Chondrocyte (in vitro differentiated cells): ENCODE data around the gene EFNA2. TPM values are rescaled to one million over a fixed set of nuclear protein-coding genes. Genes with fewer than 3 reads are reported as not detected.

Experiments
- DNase-seq: peaks from one replicate; pipeline ENCODE4 v3.0.0; 2021; ENCODE audit warnings: mixed read lengths, low spot score
- H3K27ac Mint-ChIP-seq: one replicate; pipeline ENCODE4 v1.8.0; 2021; ENCODE audit warnings: mild to moderate bottlenecking, moderate library complexity, mixed read lengths; ENCODE audit not compliant: unreplicated experiment
- H3K27me3 Mint-ChIP-seq: 2 replicates; pipeline ENCODE4 v1.8.0; 2021; ENCODE audit warnings: low read depth, mixed read lengths
- H3K36me3 Mint-ChIP-seq: 2 replicates; pipeline ENCODE4 v1.8.0; 2021; ENCODE audit warnings: low read depth, mixed read lengths
- H3K4me1 Mint-ChIP-seq: 2 replicates; pipeline ENCODE4 v1.8.0; 2021; ENCODE audit warnings: low read depth, mild to moderate bottlenecking, mixed read lengths
- H3K4me3 Mint-ChIP-seq: one replicate; pipeline ENCODE4 v1.8.0; 2021; ENCODE audit warnings: mild to moderate bottlenecking, moderate library complexity, mixed read lengths; ENCODE audit not compliant: unreplicated experiment
- H3K9me3 Mint-ChIP-seq: 2 replicates; pipeline ENCODE4 v1.8.0; 2021; ENCODE audit warnings: low read depth, mixed read lengths
- CTCF ChIP-seq: fragments of 200-600 bp; sonication (generic); IDR thresholded peaks from 2 replicates; pipeline ENCODE4 v1.5.0; 2021; ENCODE audit warnings: antibody characterized with exemption, mild to moderate bottlenecking, moderate library complexity
- total RNA-seq: library from RNA; stranded (reverse); gene quantifications from 3 replicates; pipeline ENCODE4 v1.2.1, GENCODE V29; 2021

EFNA2 gene
- total RNA-seq, 1 donor from 2014 or later = 7.0 TPM

- no peak for DNase-seq
- no peak for TF ChIP-seq CTCF
- H3K9me3 Mint-ChIP-seq = no peaks in the 10 kb centered on the region
- H3K27me3 Mint-ChIP-seq = no peaks in the 10 kb centered on the region
- H3K4me1 Mint-ChIP-seq = peaks cover 49% of the 10 kb centered on the region
- peak overlapping the region; percentile 89 for H3K27ac Mint-ChIP-seq
- peak overlapping the region; percentile 66 for H3K4me3 Mint-ChIP-seq
- H3K36me3 Mint-ChIP-seq = peaks cover 28% of the 10 kb centered on the region
These were observed 32.1 kb upstream of the EFNA2 start for GRCh38 chr19:1253514-1254080.

- Mint-ChIP-seq H3K27ac (no peak overlapping the region), H3K9me3 (no peaks in the 10 kb centered on the region), H3K36me3 (peaks cover 28% of the 10 kb centered on the region), H3K4me1 (peaks cover 54% of the 10 kb centered on the region), H3K4me3 (no peak overlapping the region), H3K27me3 (no peaks in the 10 kb centered on the region)
- no peak for TF ChIP-seq CTCF
- DNase-seq = no peak
These were observed 31.6 kb upstream of the EFNA2 start for GRCh38 chr19:1254081-1254527.

- H3K27ac Mint-ChIP-seq = peak overlapping the region; percentile 66
- TF ChIP-seq CTCF = no peak
- H3K4me3 Mint-ChIP-seq = no peak overlapping the region
- peaks cover 60% of the 10 kb centered on the region for H3K4me1 Mint-ChIP-seq
- no peaks in the 10 kb centered on the region for H3K9me3 Mint-ChIP-seq
- no peak for DNase-seq
- H3K36me3 Mint-ChIP-seq = peaks cover 28% of the 10 kb centered on the region
- no peaks in the 10 kb centered on the region for H3K27me3 Mint-ChIP-seq
These were observed 31.0 kb upstream of the EFNA2 start for GRCh38 chr19:1254530-1255185.

- TF ChIP-seq CTCF = no peak
- no peaks in the 10 kb centered on the region for H3K9me3 Mint-ChIP-seq
- no peaks in the 10 kb centered on the region for H3K27me3 Mint-ChIP-seq
- peaks cover 64% of the 10 kb centered on the region for H3K4me1 Mint-ChIP-seq
- peaks cover 27% of the 10 kb centered on the region for H3K36me3 Mint-ChIP-seq
- H3K4me3 Mint-ChIP-seq = no peak overlapping the region
- DNase-seq = no peak
- H3K27ac Mint-ChIP-seq = peak overlapping the region; percentile 66
These were observed 30.2 kb upstream of the EFNA2 start for GRCh38 chr19:1255186-1256161.
